ENCODE measurements around the gene DDX19B. TPM values are rescaled to one million over a fixed set of nuclear protein-coding genes. Genes with fewer than 3 reads are reported as not detected.
A peak's percentile ranks its signal among the peaks of the same experiment; 100 is the strongest.

DDX19B gene
- total and polyA plus RNA-seq, 9 of the 15 experiments (the other 6 are each of a cell fraction or from before 2014, with no cell fraction given): 7.0 to 32.9 (median 19.3) TPM

DNA sequence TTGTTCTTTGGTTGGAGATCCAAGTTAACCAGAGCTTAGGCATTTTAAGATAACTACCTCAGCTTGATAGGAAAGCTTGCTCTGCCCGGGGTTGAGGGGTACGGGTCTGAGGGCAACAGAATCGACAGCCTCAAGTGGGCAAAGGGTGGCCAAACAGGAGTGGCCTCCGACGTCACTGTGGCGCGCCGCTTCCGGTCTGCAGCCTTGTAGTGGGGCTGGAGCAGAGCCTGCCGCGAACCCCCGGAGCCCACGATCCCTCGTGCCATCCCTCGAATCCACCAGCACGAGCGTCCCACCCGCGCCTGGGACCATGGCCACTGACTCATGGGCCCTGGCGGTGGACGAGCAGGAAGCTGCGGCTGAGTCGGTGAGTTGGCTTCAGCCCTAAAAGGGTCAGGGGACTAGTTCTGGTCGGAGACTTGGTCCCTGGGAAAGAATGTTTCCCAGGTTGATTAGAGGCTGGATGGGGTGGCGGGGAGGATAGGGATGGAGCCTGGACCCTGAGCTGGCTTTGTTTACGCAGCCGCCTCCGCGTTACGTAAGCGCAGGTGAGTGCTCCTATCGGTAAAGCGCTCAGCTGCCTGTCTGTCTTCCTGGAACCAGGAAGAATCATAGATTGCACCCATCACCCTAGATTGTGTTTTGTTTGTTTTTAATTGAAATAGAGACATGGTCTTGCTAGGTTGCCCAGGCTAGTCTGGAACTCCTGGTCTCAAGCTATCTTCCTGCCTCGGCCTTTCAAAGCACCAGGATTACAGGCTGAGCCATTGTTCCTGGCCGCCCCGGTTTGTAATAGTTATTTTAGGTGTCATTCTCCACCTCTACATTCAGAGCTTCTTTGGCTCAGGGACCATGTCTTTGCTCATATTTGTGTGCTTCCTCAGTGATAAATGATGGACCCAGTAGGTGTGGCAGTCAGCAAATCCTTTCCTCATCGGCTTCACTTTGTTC is at the start of gene DDX19B (continued):
- TF ChIP-seq E2F1 (CRISPR knock-in tag; IDR thresholded peaks at IDR 0.05) (no peak), HCFC1 (IDR thresholded peaks at IDR 0.05; ENCODE audit: low read depth, low read length) (peak; percentile 50; the same call in 1 of the 2 replicates), NR2C2 (CRISPR knock-in tag; IDR thresholded peaks at IDR 0.05) (no peak), NR2C2 (tag; IDR thresholded peaks at IDR 0.05) (peak; percentile 37; the same call in 1 of the 2 replicates), ZNF511 (CRISPR knock-in tag; IDR thresholded peaks at IDR 0.05) (peak; percentile 39; the same call in 1 of the 2 replicates), POLR3G (IDR thresholded peaks at IDR 0.05; ENCODE audit: extremely low read depth, insufficient read length, insufficient replicate concordance) (no peak), ZBTB33 (CRISPR knock-in tag; IDR thresholded peaks at IDR 0.05) (0 out of 2 replicates have a peak, but pooled peaks have one; percentile 40), RFX7 (CRISPR knock-in tag; IDR thresholded peaks at IDR 0.05) (no peak), MBD2 (IDR thresholded peaks at IDR 0.05; ENCODE audit: borderline replicate concordance, low read depth) (no peak; the same call in 1 of the 2 replicates)
- TF ChIP-seq, protein P1, sequence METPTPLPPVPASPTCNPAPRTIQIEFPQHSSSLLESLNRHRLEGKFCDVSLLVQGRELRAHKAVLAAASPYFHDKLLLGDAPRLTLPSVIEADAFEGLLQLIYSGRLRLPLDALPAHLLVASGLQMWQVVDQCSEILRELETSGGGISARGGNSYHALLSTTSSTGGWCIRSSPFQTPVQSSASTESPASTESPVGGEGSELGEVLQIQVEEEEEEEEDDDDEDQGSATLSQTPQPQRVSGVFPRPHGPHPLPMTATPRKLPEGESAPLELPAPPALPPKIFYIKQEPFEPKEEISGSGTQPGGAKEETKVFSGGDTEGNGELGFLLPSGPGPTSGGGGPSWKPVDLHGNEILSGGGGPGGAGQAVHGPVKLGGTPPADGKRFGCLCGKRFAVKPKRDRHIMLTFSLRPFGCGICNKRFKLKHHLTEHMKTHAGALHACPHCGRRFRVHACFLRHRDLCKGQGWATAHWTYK (CRISPR knock-in tag; IDR thresholded peaks at IDR 0.05): 0 out of 2 replicates have a peak, but pooled peaks have one; percentile 59

Data from K562 (cell line).